NCI-H187 (cell line): ENCODE data around the gene ABCC10.

ENCODE experiments used
- DNase-seq, 2 experiments: peaks; one replicate each; lab custom pipeline; 2025; lab: John Stamatoyannopoulos, UW

The ABCC10 gene

DNA sequence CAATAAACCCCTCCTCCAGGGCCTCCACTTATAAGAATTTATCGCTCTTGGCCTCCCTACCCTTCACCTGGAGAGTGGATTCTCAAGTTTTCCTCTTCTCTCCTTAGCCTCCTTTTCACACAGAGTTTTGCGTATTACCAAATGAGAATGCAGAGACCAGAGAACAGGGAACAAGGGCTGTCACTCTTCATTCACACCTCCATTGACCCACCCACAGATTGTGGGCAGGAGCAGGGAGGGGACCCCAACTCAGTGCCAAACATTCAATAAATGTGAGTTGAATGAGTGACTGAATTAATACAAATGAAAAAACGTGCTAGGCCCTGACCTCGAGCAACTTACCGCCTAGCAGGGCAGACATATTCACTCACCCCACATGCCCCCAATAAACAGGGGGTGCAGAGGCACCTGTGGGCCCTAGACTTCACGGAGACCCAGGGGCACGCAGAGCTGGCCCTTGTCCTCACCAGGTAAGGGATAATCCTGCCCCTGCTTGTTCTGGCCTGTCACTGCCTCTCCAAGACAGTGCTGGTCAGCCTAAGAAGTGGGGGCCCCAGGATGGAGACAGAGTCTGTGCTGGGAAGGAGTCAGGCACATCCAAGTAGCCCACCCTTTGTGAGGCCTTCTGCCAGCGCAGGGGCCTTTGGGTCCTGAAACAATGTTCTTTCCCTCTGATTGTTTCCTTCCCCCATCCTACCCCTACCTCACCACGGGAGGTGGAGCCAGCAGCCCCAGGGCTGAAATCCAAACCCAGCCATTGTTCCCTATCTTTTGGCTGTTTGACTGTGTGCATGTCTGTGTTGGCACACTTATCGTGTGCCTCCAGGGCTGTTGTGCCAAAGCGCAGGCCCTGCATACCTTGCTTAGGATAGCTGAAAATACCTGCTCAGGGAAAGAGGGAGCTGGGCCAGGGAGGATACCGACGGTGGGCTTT is 41.7 kb downstream of the ABCC10 start:
- no peak for DNase-seq

DNA sequence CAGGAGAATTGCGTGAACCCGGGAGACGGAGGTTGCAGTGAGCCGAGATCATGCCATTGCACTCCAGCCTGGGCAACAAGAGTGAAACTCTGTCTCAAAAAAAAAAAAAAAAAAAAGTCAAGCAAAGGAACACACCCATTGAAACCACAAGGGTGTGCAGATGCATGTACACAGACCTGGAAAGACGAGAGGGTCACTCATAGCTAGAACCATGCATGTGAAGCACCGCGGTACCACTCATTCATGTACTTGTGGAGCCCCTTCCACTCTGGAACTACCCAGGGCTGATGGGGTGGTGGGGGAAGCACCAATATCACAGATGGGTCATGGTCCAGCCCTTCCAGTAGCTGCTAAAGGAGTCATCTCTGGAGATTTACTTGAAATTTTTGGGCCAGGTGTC is 42.6 kb downstream of the ABCC10 start:
- DNase-seq: no peak

- no peak for DNase-seq
Observed at GRCh38 chr6:43471399-43471798, 44.1 kb downstream of the ABCC10 start.

GRCh38 chr6:43472515-43472914 is 45.2 kb downstream of the ABCC10 start:
- DNase-seq: no peak

DNA sequence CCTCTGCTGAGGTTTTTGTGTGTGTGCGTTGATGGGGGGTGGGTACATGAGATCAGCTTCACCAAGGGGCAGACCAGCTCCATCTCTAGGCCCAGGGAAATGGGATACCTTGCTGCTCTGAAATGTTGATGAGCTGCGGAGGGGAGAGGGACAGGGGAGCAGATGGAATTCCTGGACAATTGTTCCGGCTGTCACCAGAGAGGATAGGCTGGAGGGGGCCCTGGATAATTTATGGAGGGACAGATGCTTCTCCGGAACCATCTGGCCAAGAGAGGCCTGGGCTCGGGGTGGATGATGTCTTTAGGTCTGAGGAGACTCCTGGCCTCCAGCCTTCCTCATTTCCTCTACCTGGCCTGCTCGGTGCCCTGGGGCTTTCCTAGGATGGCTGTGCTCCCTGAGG is 48.2 kb downstream of the ABCC10 start:
- DNase-seq: no peak

GRCh38 chr6:43476746-43477145 is 49.4 kb downstream of the ABCC10 start:
- DNase-seq: no peak

DNA sequence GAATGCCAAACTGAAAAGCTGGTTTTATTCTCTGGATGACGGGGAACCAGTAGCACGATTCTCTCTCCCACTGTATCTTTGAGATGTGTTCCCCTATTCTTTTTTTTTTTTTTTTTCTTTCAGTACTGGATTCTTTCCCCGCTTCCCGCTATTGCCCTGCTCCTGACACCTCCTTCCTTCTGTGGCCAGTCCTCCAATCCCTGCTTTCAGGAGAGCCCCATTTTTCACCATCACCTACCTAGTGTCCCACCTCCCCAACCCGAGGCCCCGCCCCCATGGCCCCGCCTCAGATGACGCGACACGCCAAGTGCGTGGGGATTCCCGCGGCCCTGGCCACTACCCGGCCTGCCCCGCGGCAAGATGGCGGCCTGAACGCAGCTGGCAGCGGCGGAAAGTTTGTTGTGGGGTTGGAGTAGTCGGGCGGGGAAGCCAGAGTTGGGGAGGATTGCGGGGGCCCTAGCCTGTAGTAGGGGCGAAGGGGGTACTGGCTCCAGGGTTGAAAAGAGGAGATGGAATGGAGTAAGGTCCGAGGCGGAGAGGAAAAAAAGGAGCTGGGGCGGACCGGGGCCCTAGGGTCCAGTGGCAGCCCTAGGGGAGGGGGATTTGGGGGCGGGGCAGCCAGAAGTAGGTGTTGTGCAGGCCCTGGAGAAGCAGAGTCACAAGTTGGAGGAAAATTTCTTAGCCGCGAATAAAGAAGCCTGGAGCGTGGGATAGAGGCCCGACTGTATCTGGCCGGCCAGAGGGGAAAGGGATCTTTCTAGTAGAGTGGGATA is 50.1 kb downstream of the ABCC10 start, which contains the start of gene TJAP1:
TJAP1 (plus strand) TSS at position 336 of the 773 bp plus-strand sequence. CDS start 21,432 bp downstream, outside the sequence.
- peak; percentile 75 to 76 for DNase-seq

DNA sequence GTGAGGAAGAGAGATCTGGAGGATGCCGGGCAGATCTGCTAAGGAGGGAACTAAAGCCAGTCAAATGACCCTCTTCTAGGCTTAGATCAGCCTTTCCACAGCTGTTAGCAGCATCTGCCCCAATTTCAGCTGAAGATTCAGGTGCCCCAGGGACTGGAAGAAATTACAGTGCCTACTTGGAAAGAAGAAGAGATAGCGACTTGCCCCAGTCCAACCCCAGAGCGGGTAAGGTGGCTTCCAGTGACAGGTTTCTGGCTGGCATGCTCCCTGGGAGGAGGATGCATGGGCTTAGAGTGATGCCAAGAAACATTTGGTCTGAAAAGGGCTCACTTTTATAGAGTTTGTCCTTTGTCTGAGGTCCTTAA is 50.6 kb downstream of the ABCC10 start:
- no peak for DNase-seq

- no peak for DNase-seq
Observed at GRCh38 chr6:43481075-43481474, 53.7 kb downstream of the ABCC10 start.

DNA sequence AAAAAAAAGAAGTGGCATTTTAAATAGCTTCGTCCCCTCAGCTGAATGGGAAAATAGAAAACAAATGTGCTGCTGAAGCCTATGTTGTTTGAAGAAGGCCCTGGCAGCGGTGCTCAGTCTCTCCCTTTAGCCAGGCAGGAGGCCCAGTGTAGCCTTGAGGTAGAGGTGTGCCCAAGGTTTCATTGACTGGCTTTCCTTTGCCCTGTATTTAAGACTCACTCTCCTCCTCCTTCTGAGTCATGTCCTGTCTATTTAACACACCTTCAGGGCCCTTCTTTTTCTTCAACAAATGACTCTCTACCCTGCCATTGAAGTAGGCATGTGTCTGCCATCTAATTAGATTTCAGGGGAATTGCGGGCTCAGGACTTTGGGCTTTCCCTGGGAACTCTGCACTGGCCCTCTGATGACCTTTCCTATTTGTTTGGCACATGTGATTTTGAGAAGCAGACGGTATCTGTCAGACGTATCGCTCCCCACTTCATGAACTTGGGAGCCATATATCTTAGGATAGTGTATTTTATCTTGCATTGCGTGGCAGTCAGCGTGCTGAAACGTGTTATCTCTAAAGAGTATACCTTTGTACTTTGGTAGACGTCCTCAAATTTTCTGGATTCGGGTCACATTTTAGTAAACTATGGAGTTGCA is 54.4 kb downstream of the ABCC10 start:
- no peak for DNase-seq

- DNase-seq: no peak
Observed at GRCh38 chr6:43488667-43489276, 61.4 kb downstream of the ABCC10 start.

DNA sequence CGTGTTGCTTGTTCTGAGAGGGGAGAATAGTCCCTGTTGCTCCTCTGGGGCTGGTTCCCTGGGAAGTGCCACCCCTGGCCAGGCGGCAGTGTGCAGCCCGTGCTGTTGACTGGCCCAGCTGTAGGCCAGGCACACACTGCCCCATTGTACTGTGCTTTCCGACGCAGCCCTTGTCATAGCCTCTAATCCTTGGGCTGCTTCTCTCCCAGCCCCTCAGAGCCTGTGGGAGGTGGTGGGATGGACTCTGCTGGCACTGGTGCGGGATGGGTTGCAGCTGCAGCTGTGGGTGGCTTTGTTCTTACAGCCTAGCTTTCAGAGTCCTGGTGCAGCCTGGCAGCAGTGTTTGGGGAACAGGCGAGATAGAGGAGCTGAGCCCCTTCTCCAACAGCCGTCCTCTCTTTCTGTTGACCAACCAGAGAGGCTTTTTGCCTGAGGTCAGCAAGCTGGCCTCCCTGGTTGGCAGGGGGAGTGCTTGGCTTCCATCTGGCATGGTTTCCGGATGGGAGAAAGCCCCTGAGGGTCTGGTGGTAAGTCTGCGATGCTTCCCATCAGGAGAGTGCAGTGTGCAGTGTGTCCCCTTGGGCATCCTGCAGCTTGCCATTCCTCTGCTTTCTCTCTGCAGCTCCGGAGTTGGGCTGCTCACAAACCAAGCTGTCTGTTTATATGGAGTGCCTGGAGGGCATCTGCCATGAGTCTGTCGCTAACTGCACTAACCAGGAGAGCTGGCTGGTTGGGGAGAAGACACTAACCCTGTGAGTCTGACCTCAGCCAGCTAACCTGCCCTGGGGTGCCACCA is 62.1 kb downstream of the ABCC10 start:
- no peak for DNase-seq

- no peak for DNase-seq
Observed at GRCh38 chr6:43490523-43490939, 63.2 kb downstream of the ABCC10 start.

GRCh38 chr6:43491750-43492661 is 64.7 kb downstream of the ABCC10 start:
- no peak for DNase-seq

- no peak for DNase-seq
Observed at GRCh38 chr6:43492673-43493072, 65.3 kb downstream of the ABCC10 start.

DNA sequence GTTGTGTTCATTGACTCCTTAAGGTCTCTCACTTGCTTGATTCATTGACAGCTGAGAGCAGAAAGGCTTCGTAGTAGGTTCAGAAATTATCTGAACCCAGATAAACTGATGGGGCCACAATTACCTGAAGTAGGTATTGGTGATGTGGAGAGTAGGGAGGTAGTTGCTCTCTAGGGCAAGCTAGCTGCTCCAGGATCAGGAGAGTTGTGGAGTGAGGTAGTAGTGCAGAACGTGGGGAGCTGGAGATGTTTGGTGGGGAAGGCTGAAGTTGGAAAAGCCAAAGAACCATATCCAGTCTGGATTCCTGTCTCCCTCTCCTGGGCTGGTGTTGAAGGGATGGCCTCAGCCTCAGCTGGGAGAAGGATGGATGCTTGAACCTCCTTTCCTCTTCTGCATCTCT is 65.9 kb downstream of the ABCC10 start:
- no peak for DNase-seq

DNA sequence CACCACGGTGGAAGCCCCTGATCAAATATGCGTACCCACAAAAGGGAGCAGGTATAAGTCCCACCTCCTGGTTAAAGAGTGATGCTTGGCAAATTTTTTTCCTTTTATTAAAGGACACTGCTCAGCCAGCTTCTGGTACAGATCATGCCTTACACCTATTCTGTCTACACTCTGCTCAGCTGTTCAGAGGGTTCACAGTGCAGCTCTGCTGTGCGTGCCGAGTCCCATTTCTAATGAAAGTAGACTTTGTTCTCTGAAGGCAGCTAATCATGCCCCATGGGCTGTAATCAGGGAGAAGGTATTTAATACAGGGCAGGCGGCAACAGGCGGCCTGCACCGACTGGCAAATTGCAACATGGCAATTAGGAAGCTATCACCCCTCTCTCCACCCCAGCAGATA is 66.5 kb downstream of the ABCC10 start:
- no peak for DNase-seq

GRCh38 chr6:43494321-43494720 is 67.0 kb downstream of the ABCC10 start:
- no peak for DNase-seq

GRCh38 chr6:43494766-43495165 is 67.4 kb downstream of the ABCC10 start:
- no peak for DNase-seq

- no peak for DNase-seq
Observed at GRCh38 chr6:43495409-43495941, 68.1 kb downstream of the ABCC10 start.
